ENCODE results near the gene MCF2L.

Gene MCF2L

GRCh38 chr13:112954488-112955270 is 14.3 kb upstream of the MCF2L start:
- H3K9ac ChIP-seq (ENCODE audit: low read depth, low read length, poor library complexity) = no peak overlapping the region
- H2AFZ ChIP-seq (ENCODE audit: low read length) = no peak overlapping the region
- H4K8ac ChIP-seq (ENCODE audit: low read depth, low read length) = no peak overlapping the region
- H3K9me3 ChIP-seq (replicated peaks in 1 of 2; ENCODE audit: control insufficient read depth in 2 of 2, insufficient read depth in 1 of 2, low read depth in 1 of 2, low read length in 2 of 2) = no peaks in the 10 kb centered on the region
- peak overlapping the region; percentile 49 for H2AK5ac ChIP-seq (ENCODE audit: low read depth, low read length)
- H3K4me3 ChIP-seq (ENCODE audit: low read length in 2 of 2) = no peak overlapping the region
- peaks cover 48 to 65% of the 10 kb centered on the region in 2 donors for H3K4me1 ChIP-seq (ENCODE audit: control insufficient read depth in 2 of 2, insufficient read depth in 1 of 2, low read depth in 1 of 2, low read length in 2 of 2)
- H4K91ac ChIP-seq (ENCODE audit: low read depth, low read length, poor library complexity) = no peak overlapping the region
- H2BK5ac ChIP-seq (ENCODE audit: low read length) = no peak overlapping the region
- no peak overlapping the region for H3K14ac ChIP-seq (ENCODE audit: low read length)
- no peak overlapping the region for H3K4me2 ChIP-seq (ENCODE audit: insufficient read depth, low read length, poor library complexity, severe bottlenecking)
- no peaks in the 10 kb centered on the region for H3K36me3 ChIP-seq (replicated peaks in 1 of 2; ENCODE audit: control insufficient read depth in 2 of 2, insufficient read depth in 2 of 2, low read length in 2 of 2)
- H3K18ac ChIP-seq (ENCODE audit: low read length) = peak overlapping the region; percentile 22
- H3K23ac ChIP-seq (ENCODE audit: low read depth, low read length, poor library complexity) = peak overlapping the region; percentile 14
- no CpG with 5 or more reads among the region's 13 CpGs for WGBS, 2 donors (ENCODE audit: extremely low coverage in 2 of 2, insufficient read length in 2 of 2, insufficient replicate concordance in 1 of 2)
- H3K79me1 ChIP-seq (ENCODE audit: low read depth, low read length) = peaks cover 10% of the 10 kb centered on the region
- H3K27ac ChIP-seq (replicated peaks; ENCODE audit: low read length) = no peak overlapping the region
- H2BK120ac ChIP-seq (ENCODE audit: low read depth, low read length) = no peak overlapping the region
- no peak overlapping the region for H2BK15ac ChIP-seq (ENCODE audit: low read length)
- H3K27me3 ChIP-seq (ENCODE audit: control insufficient read depth in 3 of 3, insufficient read depth in 3 of 3, low read depth in 1 of 3, low read length in 3 of 3) = no peaks in the 10 kb centered on the region
- H2BK12ac ChIP-seq (ENCODE audit: low read length) = peak overlapping the region; percentile 3
- no peak for DNase-seq (ENCODE audit: low spot score)
- no peak overlapping the region for H3K4ac ChIP-seq (ENCODE audit: low read length)

DNA sequence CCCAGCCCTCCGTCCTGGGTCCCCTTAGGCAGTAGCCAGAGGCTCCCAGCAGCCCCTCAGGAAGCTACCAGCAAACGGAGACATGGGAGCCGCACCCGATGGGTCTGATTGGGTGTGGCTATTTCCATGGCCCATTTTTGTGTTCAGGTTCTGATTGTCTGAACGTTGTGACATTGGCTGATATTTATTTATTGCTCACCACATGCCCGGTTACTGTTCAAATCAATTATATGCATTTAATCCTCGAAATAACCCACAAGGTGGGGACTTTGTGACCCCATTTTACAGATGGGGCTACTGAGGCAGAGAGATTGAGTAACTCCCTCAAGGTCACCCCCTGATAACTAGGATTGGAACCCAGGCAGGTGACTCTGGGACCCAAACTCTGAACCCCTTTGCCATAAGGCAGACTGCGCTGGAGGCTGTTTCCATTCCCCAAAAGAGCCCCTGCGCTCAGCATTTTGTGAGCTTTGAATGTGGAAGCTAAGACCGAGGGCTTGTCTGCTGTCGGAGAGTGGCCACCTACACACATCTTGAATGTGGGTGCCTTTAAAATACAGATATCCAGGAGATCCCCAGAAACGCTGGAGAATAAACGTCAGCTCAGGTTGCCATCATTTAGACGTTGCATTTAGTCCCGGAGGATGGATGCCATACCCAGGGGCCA is 13.6 kb upstream of the MCF2L start:
- Histone ChIP-seq H2AK5ac (ENCODE audit: low read depth, low read length) (no peak overlapping the region), H3K4ac (ENCODE audit: low read length) (no peak overlapping the region), H3K27ac (replicated peaks; ENCODE audit: low read length) (no peak overlapping the region), H3K79me1 (ENCODE audit: low read depth, low read length) (peaks cover 13% of the 10 kb centered on the region), H3K4me2 (ENCODE audit: insufficient read depth, low read length, poor library complexity, severe bottlenecking) (no peak overlapping the region), H3K9ac (ENCODE audit: low read depth, low read length, poor library complexity) (no peak overlapping the region), H3K4me1 (ENCODE audit: control insufficient read depth in 2 of 2, insufficient read depth in 1 of 2, low read depth in 1 of 2, low read length in 2 of 2) (peaks cover 48 to 65% of the 10 kb centered on the region in 2 donors), H2BK5ac (ENCODE audit: low read length) (no peak overlapping the region), H2BK15ac (ENCODE audit: low read length) (peak overlapping the region; percentile 12), H2AFZ (ENCODE audit: low read length) (no peak overlapping the region), H3K14ac (ENCODE audit: low read length) (no peak overlapping the region), H4K91ac (ENCODE audit: low read depth, low read length, poor library complexity) (no peak overlapping the region), H3K9me3 (replicated peaks in 1 of 2; ENCODE audit: control insufficient read depth in 2 of 2, insufficient read depth in 1 of 2, low read depth in 1 of 2, low read length in 2 of 2) (no peaks in the 10 kb centered on the region), H3K23ac (ENCODE audit: low read depth, low read length, poor library complexity) (no peak overlapping the region), H4K8ac (ENCODE audit: low read depth, low read length) (no peak overlapping the region), H3K18ac (ENCODE audit: low read length) (peak overlapping the region; percentile 57), H3K4me3 (ENCODE audit: low read length in 2 of 2) (no peak overlapping the region), H3K27me3 (ENCODE audit: control insufficient read depth in 3 of 3, insufficient read depth in 3 of 3, low read depth in 1 of 3, low read length in 3 of 3) (no peaks in the 10 kb centered on the region), H2BK12ac (ENCODE audit: low read length) (no peak overlapping the region), H3K36me3 (replicated peaks in 1 of 2; ENCODE audit: control insufficient read depth in 2 of 2, insufficient read depth in 2 of 2, low read length in 2 of 2) (no peaks in the 10 kb centered on the region), H2BK120ac (ENCODE audit: low read depth, low read length) (no peak overlapping the region)
- WGBS, 2 donors (ENCODE audit: extremely low coverage in 2 of 2, insufficient read length in 2 of 2, insufficient replicate concordance in 1 of 2) = no CpG with 5 or more reads among the region's 15 CpGs
- no peak for DNase-seq (ENCODE audit: low spot score)

- peaks cover 0 to 2% of the 10 kb centered on the region in 2 donors for H3K9me3 ChIP-seq (replicated peaks in 1 of 2; ENCODE audit: control insufficient read depth in 2 of 2, insufficient read depth in 1 of 2, low read depth in 1 of 2, low read length in 2 of 2)
- no CpG with 5 or more reads among the region's 11 CpGs for WGBS, 2 donors (ENCODE audit: extremely low coverage in 2 of 2, insufficient read length in 2 of 2, insufficient replicate concordance in 1 of 2)
- H3K18ac ChIP-seq (ENCODE audit: low read length) = peak overlapping the region; percentile 76
- H3K4me2 ChIP-seq (ENCODE audit: insufficient read depth, low read length, poor library complexity, severe bottlenecking) = no peak overlapping the region
- H3K27me3 ChIP-seq (ENCODE audit: control insufficient read depth in 3 of 3, insufficient read depth in 3 of 3, low read depth in 1 of 3, low read length in 3 of 3) = no peaks in the 10 kb centered on the region
- H3K36me3 ChIP-seq (replicated peaks in 1 of 2; ENCODE audit: control insufficient read depth in 2 of 2, insufficient read depth in 2 of 2, low read length in 2 of 2) = no peaks in the 10 kb centered on the region
- peak overlapping the region; percentile 8 for H3K27ac ChIP-seq (replicated peaks; ENCODE audit: low read length)
- no peak overlapping the region for H3K4me3 ChIP-seq (ENCODE audit: low read length in 2 of 2)
- no peak overlapping the region for H3K4ac ChIP-seq (ENCODE audit: low read length)
- no peak overlapping the region for H2BK120ac ChIP-seq (ENCODE audit: low read depth, low read length)
- no peak overlapping the region for H2AK5ac ChIP-seq (ENCODE audit: low read depth, low read length)
- peaks cover 48 to 65% of the 10 kb centered on the region in 2 donors for H3K4me1 ChIP-seq (ENCODE audit: control insufficient read depth in 2 of 2, insufficient read depth in 1 of 2, low read depth in 1 of 2, low read length in 2 of 2)
- H3K9ac ChIP-seq (ENCODE audit: low read depth, low read length, poor library complexity) = peak overlapping the region; percentile 38
- no peak overlapping the region for H2BK12ac ChIP-seq (ENCODE audit: low read length)
- no peak for DNase-seq (ENCODE audit: low spot score)
- peak overlapping the region; percentile 50 for H3K14ac ChIP-seq (ENCODE audit: low read length)
- H2AFZ ChIP-seq (ENCODE audit: low read length) = no peak overlapping the region
- peak overlapping the region; percentile 12 for H2BK15ac ChIP-seq (ENCODE audit: low read length)
- peaks cover 13% of the 10 kb centered on the region for H3K79me1 ChIP-seq (ENCODE audit: low read depth, low read length)
- no peak overlapping the region for H4K91ac ChIP-seq (ENCODE audit: low read depth, low read length, poor library complexity)
- no peak overlapping the region for H4K8ac ChIP-seq (ENCODE audit: low read depth, low read length)
- H3K23ac ChIP-seq (ENCODE audit: low read depth, low read length, poor library complexity) = no peak overlapping the region
- no peak overlapping the region for H2BK5ac ChIP-seq (ENCODE audit: low read length)
Observed at GRCh38 chr13:112955956-112956355, 13.1 kb upstream of the MCF2L start.

GRCh38 chr13:112956571-112957294 is 12.3 kb upstream of the MCF2L start:
- Histone ChIP-seq H3K4me3 (ENCODE audit: low read length in 2 of 2) (peak overlapping the region in 1 of 2 donors; percentile 4), H3K4me1 (ENCODE audit: control insufficient read depth in 2 of 2, insufficient read depth in 1 of 2, low read depth in 1 of 2, low read length in 2 of 2) (peaks cover 48 to 63% of the 10 kb centered on the region in 2 donors)
- WGBS, 2 donors (ENCODE audit: extremely low coverage in 2 of 2, insufficient read length in 2 of 2, insufficient replicate concordance in 1 of 2) = no CpG with 5 or more reads among the region's 19 CpGs

More at GRCh38 chr13:112956571-112957294, 12.3 kb upstream of the MCF2L start:
- Histone ChIP-seq H3K36me3 (replicated peaks in 1 of 2; ENCODE audit: control insufficient read depth in 2 of 2, insufficient read depth in 2 of 2, low read length in 2 of 2) (no peaks in the 10 kb centered on the region), H3K9ac (ENCODE audit: low read depth, low read length, poor library complexity) (no peak overlapping the region), H4K91ac (ENCODE audit: low read depth, low read length, poor library complexity) (peak overlapping the region; percentile 3), H2AK5ac (ENCODE audit: low read depth, low read length) (peak overlapping the region; percentile 20), H2BK15ac (ENCODE audit: low read length) (no peak overlapping the region), H4K8ac (ENCODE audit: low read depth, low read length) (no peak overlapping the region), H3K27me3 (ENCODE audit: control insufficient read depth in 3 of 3, insufficient read depth in 3 of 3, low read depth in 1 of 3, low read length in 3 of 3) (no peaks in the 10 kb centered on the region), H3K4me2 (ENCODE audit: insufficient read depth, low read length, poor library complexity, severe bottlenecking) (peak overlapping the region; percentile 43), H3K4ac (ENCODE audit: low read length) (no peak overlapping the region), H3K23ac (ENCODE audit: low read depth, low read length, poor library complexity) (no peak overlapping the region), H3K18ac (ENCODE audit: low read length) (peak overlapping the region; percentile 87), H2BK5ac (ENCODE audit: low read length) (peak overlapping the region; percentile 71), H3K14ac (ENCODE audit: low read length) (no peak overlapping the region), H2AFZ (ENCODE audit: low read length) (no peak overlapping the region), H2BK12ac (ENCODE audit: low read length) (peak overlapping the region; percentile 68), H3K9me3 (replicated peaks in 1 of 2; ENCODE audit: control insufficient read depth in 2 of 2, insufficient read depth in 1 of 2, low read depth in 1 of 2, low read length in 2 of 2) (peaks cover 0 to 2% of the 10 kb centered on the region in 2 donors), H3K79me1 (ENCODE audit: low read depth, low read length) (peaks cover 13% of the 10 kb centered on the region), H2BK120ac (ENCODE audit: low read depth, low read length) (no peak overlapping the region), H3K27ac (replicated peaks; ENCODE audit: low read length) (peak overlapping the region; percentile 71)
- peak; percentile 56 for DNase-seq (ENCODE audit: low spot score)

Measured in neuronal stem cell (in vitro differentiated cells).